Astrocyte (in vitro differentiated cells and primary cell): ENCODE results near the gene SARS1. TPM values are rescaled to one million over a fixed set of nuclear protein-coding genes. Genes with fewer than 3 reads are reported as not detected.

Source experiments
- DNase-seq: peaks from one replicate; pipeline ENCODE4 v3.0.0-alpha.2; 2010; ENCODE audit warnings: low read depth
- FAIRE-seq: peaks from 2 replicates; lab custom pipeline; 2011; peaks lifted over from hg19 to GRCh38; lab: Jason Lieb, UNC
- H2AFZ ChIP-seq: 2 replicates; pipeline ENCODE4 v1.6.0; 2012; ENCODE audit warnings: low read depth, low read length, inconsistent platforms
- H3K27ac ChIP-seq: 2 replicates; pipeline ENCODE4 v1.5.1; 2011; ENCODE audit warnings: low read depth, low read length, inconsistent platforms
- H3K27me3 ChIP-seq: 2 replicates; pipeline ENCODE4 v1.6.0; 2011; ENCODE audit warnings: low read length, inconsistent platforms; ENCODE audit not compliant: insufficient read depth
- H3K36me3 ChIP-seq: 2 replicates; pipeline ENCODE4 v1.5.1; 2011; ENCODE audit warnings: low read length, inconsistent platforms; ENCODE audit not compliant: insufficient read depth
- H3K4me1 ChIP-seq: 2 replicates; pipeline ENCODE4 v1.5.1; 2011; ENCODE audit warnings: low read length, inconsistent platforms; ENCODE audit not compliant: insufficient read depth
- H3K4me2 ChIP-seq: 2 replicates; pipeline ENCODE4 v1.6.0; 2012; ENCODE audit warnings: low read length, inconsistent platforms
- H3K4me3 ChIP-seq: 2 replicates; pipeline ENCODE4 v1.5.1; 2011; ENCODE audit warnings: low read depth, mild to moderate bottlenecking, low read length, inconsistent platforms; ENCODE audit not compliant: insufficient read depth
- H3K79me2 ChIP-seq: 2 replicates; pipeline ENCODE4 v1.6.0; 2012; ENCODE audit warnings: mild to moderate bottlenecking, low read length, inconsistent platforms; ENCODE audit not compliant: insufficient read depth
- H3K9ac ChIP-seq: 2 replicates; pipeline ENCODE4 v1.6.0; 2012; ENCODE audit warnings: mild to moderate bottlenecking, low read length, inconsistent platforms
- H3K9me3 ChIP-seq: 2 replicates; pipeline ENCODE4 v1.5.1; 2012; ENCODE audit warnings: low read depth, mild to moderate bottlenecking, low read length, inconsistent platforms; ENCODE audit not compliant: insufficient read depth
- H4K20me1 ChIP-seq: 2 replicates; pipeline ENCODE4 v1.6.0; 2012; ENCODE audit warnings: low read length, inconsistent platforms; ENCODE audit not compliant: insufficient read depth
- H3K27ac Mint-ChIP-seq: one replicate; pipeline ENCODE4 v1.8.0; 2021; ENCODE audit warnings: mild to moderate bottlenecking, mixed read lengths; ENCODE audit not compliant: unreplicated experiment
- H3K27me3 Mint-ChIP-seq: one replicate; pipeline ENCODE4 v1.8.0; 2021; ENCODE audit warnings: low read depth, mixed read lengths; ENCODE audit not compliant: unreplicated experiment
- H3K36me3 Mint-ChIP-seq: one replicate; pipeline ENCODE4 v1.8.0; 2021; ENCODE audit warnings: low read depth, mixed read lengths; ENCODE audit not compliant: unreplicated experiment
- H3K4me1 Mint-ChIP-seq: one replicate; pipeline ENCODE4 v1.8.0; 2021; ENCODE audit warnings: low read depth, mixed read lengths; ENCODE audit not compliant: unreplicated experiment
- H3K4me3 Mint-ChIP-seq: one replicate; pipeline ENCODE4 v1.8.0; 2021; ENCODE audit warnings: mild to moderate bottlenecking, moderate library complexity, mixed read lengths; ENCODE audit not compliant: unreplicated experiment
- H3K9me3 Mint-ChIP-seq: one replicate; pipeline ENCODE4 v1.8.0; 2021; ENCODE audit warnings: mild to moderate bottlenecking, mixed read lengths; ENCODE audit not compliant: unreplicated experiment
- EZH2 ChIP-seq: IDR thresholded peaks from 2 replicates; pipeline ENCODE4 v1.6.1; 2012; ENCODE audit warnings: mild to moderate bottlenecking, low read length, inconsistent platforms; ENCODE audit not compliant: insufficient read depth
- total RNA-seq: library from RNA; stranded (reverse); gene quantifications from 2 replicates; pipeline ENCODE4 v1.2.1, GENCODE V29; 2021
- TF ChIP-seq, protein P1 (sequence below): IDR thresholded peaks from 2 replicates; pipeline ENCODE4 v1.5.1; 2011; ENCODE audit warnings: low read depth, mild to moderate bottlenecking, inconsistent platforms, low read length, moderate library complexity; ENCODE audit not compliant: insufficient read depth

SARS1 gene
- total RNA-seq, 1 donor from 2014 or later = 355 TPM

DNA sequence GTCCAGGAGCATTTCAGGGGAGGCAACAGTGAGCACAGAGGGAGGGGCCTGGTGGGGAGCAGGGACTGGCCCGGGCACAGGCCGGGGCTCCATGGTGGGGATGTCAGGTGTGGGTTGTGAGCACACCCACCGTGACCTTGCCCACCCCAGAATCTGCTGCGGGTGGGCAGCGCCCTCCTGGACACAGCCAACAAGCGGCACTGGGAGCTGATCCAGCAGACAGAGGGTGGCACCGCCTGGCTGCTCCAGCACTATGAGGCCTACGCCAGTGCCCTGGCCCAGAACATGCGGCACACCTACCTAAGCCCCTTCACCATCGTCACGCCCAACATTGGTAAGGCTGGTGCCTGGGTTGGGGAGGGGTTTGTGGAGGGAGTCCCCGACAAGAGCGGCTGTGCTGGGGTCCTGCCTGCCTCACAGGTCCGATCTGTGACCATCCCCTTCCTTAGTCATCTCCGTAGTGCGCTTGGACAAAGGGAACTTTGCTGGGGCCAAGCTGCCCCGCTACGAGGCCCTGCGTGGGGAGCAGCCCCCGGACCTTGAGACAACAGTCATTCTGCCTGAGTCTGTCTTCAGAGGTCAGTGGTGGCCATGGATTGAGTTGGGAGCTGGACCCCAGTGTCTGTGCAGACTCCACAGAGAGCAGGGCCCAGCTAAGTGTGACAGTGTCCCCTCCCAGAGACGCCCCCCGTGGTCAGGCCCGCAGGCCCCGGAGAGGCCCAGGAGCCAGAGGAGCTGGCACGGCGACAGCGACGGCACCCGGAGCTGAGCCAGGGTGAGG, 54.9 kb downstream of the SARS1 start:
- H3K9ac ChIP-seq = no peak overlapping the region
- peaks cover 16% of the 10 kb centered on the region for H3K36me3 Mint-ChIP-seq
- no peaks in the 10 kb centered on the region for H4K20me1 ChIP-seq
- TF ChIP-seq EZH2 = no peak
- TF ChIP-seq, protein P1, sequence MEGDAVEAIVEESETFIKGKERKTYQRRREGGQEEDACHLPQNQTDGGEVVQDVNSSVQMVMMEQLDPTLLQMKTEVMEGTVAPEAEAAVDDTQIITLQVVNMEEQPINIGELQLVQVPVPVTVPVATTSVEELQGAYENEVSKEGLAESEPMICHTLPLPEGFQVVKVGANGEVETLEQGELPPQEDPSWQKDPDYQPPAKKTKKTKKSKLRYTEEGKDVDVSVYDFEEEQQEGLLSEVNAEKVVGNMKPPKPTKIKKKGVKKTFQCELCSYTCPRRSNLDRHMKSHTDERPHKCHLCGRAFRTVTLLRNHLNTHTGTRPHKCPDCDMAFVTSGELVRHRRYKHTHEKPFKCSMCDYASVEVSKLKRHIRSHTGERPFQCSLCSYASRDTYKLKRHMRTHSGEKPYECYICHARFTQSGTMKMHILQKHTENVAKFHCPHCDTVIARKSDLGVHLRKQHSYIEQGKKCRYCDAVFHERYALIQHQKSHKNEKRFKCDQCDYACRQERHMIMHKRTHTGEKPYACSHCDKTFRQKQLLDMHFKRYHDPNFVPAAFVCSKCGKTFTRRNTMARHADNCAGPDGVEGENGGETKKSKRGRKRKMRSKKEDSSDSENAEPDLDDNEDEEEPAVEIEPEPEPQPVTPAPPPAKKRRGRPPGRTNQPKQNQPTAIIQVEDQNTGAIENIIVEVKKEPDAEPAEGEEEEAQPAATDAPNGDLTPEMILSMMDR = no peak
- H3K4me3 ChIP-seq = no peak overlapping the region
- no peaks in the 10 kb centered on the region for H3K79me2 ChIP-seq
- no peak overlapping the region for H3K4me2 ChIP-seq
- DNase-seq (no peak), FAIRE-seq (no peak)
- H3K4me3 Mint-ChIP-seq = no peak overlapping the region
- peaks cover 6% of the 10 kb centered on the region for H3K9me3 ChIP-seq
- H3K36me3 ChIP-seq = no peaks in the 10 kb centered on the region
- H3K27ac ChIP-seq = no peak overlapping the region
- no peak overlapping the region for H2AFZ ChIP-seq
- H3K27me3 Mint-ChIP-seq = peaks cover 1% of the 10 kb centered on the region
- H3K9me3 Mint-ChIP-seq = peaks cover 2% of the 10 kb centered on the region
- H3K27me3 ChIP-seq = no peaks in the 10 kb centered on the region
- H3K4me1 ChIP-seq = peaks cover 6% of the 10 kb centered on the region
- H3K4me1 Mint-ChIP-seq = peaks cover 3% of the 10 kb centered on the region
- no peak overlapping the region for H3K27ac Mint-ChIP-seq

GRCh38 chr1:109269212-109269980, 55.7 kb downstream of the SARS1 start:
- Mint-ChIP-seq H3K27me3 (peaks cover 1% of the 10 kb centered on the region), H3K9me3 (peaks cover 2% of the 10 kb centered on the region), H3K4me3 (no peak overlapping the region), H3K27ac (no peak overlapping the region), H3K36me3 (peaks cover 14% of the 10 kb centered on the region), H3K4me1 (peaks cover 10% of the 10 kb centered on the region)
- Histone ChIP-seq H3K79me2 (no peaks in the 10 kb centered on the region), H3K4me1 (peaks cover 10% of the 10 kb centered on the region), H3K9me3 (peaks cover 6% of the 10 kb centered on the region), H3K27me3 (no peaks in the 10 kb centered on the region), H3K9ac (no peak overlapping the region), H4K20me1 (no peaks in the 10 kb centered on the region), H3K27ac (no peak overlapping the region), H3K4me2 (no peak overlapping the region), H2AFZ (no peak overlapping the region), H3K36me3 (no peaks in the 10 kb centered on the region), H3K4me3 (no peak overlapping the region)
- TF ChIP-seq EZH2 = no peak
- TF ChIP-seq, protein P1 = no peak
- no peak for FAIRE-seq
- DNase-seq = no peak
